ENCODE measurements around the gene PNPLA6.
"Not testable (repeated sequence)": the region's sequence is repeated elsewhere in the genome, so short reads cannot be mapped to it uniquely, and the experiment has no call there.

Gene PNPLA6

DNA sequence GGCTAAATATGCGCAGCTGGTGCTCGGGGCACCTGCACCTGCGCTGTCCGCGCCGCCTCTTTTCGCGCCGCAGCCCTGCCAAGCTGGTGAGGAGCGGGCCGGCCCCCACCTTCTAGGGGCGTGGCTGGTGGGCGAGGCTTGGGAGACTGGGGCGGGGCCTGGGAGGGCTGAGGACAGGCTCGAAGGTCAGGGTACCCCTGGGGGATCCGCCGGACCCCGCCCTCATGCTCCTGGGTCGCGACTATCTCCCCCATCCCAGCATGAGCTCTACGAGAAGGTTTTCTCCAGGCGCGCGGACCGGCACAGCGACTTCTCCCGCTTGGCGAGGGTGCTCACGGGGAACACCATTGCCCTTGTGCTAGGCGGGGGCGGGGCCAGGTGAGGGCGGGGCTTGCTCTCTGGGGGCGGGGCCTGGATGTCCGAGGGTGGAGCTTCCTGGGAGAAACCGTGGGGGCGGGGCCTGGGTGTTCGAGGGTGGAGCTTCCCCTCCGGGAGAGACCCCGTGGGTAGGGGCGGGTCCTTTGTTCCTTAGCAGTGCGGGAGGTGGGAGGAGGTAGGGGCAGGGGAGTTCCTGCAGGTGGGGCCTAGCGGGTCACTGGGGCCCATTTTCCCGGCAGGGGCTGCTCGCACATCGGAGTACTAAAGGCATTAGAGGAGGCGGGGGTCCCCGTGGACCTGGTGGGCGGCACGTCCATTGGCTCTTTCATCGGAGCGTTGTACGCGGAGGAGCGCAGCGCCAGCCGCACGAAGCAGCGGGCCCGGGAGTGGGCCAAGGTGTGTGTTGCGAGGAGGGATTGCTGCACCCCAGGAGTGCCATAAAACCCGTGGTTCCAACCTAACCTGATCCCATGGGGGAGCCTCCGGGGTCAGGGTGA lies 19.7 kb downstream of the PNPLA6 start:
- no peak for DNase-seq (ENCODE audit: low spot score)

DNA sequence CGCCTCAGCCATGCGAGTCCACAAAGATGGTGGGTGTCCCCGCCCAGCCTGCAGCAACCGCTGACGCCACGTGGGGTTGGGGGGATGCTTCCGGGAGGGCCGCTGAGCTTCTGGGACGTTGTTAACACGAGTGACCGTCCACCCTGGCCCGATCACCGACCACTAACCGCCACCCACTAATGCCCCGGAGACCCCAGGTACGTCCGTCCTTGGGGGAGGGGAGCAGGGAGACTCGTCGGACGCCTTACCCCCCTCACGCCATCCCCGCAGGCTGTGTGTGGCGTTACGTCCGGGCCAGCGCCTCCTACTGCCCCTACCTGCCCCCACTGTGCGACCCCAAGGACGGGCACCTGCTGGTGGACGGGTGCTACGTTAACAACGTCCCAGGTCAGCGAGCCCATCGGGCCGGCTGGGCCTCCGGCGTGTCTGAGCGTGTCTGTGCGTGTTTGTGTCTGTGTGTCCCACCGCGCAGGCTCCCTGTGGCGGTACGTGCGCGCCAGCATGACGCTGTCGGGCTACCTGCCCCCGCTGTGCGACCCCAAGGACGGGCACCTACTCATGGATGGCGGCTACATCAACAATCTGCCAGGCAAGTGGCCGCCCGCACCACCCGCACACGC lies 21.3 kb downstream of the PNPLA6 start:
- no peak for DNase-seq (ENCODE audit: low spot score)

DNA sequence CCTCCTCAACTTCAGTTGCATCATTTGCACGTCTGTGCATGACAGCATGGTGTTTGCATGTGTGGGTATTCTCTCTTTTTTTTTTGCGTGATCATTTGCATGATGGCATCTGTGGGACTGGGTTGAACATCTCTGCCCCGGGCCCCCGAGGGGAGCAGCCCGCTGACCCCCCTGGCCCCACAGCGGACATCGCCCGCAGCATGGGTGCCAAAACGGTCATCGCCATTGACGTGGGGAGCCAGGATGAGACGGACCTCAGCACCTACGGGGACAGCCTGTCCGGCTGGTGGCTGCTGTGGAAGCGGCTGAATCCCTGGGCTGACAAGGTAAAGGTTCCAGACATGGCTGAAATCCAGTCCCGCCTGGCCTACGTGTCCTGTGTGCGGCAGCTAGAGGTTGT lies 23.1 kb downstream of the PNPLA6 start:
- DNase-seq (ENCODE audit: low spot score), result no peak

DNA sequence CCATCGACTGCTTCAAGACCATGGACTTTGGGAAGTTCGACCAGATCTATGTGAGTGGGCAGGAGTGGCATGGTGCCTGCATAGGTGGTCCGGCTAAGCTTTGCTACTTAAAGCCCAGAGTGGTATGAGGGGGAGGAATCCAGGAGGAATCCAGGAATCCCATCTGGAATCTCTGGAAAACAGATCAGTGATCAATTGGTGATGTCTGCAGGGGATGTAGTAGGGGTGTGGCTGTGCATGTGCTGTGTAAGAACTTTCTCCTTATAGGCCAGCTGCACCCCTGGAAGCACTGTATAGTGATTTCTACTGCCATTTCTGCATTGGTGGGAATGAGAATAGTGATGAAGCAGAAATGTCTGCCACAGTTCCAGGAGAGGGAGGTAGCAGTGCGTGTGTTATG lies 23.6 kb downstream of the PNPLA6 start:
- no peak for DNase-seq (ENCODE audit: low spot score)

DNA sequence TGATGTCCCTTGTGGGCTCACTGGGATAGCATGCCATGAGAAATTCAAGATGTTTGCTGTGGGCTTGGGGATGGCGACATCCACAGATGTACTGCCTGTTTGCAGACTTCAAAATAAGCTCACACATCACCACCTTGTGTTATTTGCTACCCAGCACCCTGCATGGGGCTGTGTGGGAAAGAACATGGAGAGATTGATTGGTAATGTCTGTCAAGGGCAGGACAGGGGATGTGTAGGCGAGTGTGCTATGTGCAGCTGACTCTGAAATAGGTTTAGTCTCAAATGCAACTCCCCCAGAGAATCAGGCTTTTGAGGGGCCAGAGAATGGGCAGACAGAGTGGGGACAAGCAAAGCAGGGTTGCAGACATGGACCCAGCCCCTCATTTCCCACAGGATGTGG lies 24.7 kb downstream of the PNPLA6 start:
- DNase-seq (ENCODE audit: low spot score), result no peak

DNA sequence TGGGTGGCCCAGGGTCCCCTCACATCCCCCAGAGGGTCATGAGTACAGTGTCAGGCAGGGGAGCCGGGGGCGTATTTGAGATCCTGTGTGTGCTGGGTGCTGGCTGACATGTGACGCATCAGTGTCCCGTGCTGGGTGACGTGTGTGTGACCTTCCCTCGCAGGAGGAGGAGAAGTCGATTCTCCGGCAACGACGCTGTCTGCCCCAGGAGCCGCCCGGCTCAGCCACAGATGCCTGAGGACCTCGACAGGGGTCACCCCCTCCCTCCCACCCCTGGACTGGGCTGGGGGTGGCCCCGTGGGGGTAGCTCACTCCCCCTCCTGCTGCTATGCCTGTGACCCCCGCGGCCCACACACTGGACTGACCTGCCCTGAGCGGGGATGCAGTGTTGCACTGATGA lies 25.8 kb downstream of the PNPLA6 start:
- no peak for DNase-seq (ENCODE audit: low spot score)

DNA sequence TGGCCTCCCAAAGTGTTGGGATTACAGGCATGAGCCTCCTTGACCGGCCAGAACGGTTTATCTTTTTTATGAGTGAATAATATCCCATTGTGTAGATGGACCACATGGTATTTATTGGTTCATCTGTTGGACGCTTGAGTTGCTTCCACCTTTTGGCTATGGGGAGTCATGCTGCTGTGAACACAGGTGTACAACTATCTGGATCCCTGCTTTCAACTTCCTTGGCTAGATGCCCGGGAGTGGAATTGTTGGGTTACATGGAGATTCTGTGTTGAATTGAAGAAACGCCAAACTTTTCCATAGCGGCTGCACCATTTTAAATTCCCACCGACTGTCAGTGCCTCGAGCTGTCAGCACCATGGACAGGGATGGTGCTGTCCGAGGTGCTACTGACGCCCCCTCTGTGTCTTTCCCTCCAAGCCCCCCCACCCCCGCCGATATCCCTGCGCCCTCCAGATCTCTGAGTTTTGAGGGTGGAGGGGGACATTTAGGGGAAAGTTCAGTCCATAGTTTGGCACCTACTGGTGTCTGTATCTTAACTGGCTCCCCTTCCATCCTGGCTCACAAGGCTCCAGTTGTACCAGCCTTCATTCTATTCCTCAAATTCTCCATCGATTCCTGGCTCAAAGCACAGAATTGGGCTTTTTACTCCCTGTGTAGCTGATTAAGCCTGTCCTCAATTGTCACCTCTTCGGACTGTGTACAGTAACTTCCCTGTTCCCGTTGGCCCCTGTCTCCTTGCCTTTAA lies 27.3 kb downstream of the PNPLA6 start:
- peak; percentile 21 for DNase-seq (ENCODE audit: low spot score)

DNA sequence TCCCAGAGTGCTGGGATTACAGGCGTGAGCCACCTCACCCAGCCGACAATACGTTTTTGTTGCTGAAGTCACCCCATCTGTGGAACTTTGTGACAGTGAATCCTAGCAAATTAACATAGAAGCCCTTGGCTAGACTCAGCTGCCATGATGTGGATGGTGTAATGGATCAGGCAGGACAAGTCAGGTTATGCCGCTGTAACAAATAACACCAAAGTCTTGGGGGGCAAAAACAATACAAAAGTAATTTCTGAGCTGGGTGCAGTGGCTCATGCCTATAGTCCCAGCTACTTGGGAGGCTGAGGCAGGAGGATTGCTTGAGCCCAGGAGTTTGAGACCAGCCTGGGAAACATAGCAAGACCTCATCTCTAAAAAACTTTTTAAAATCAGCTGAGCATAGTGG lies 29.3 kb downstream of the PNPLA6 start:
- DNase-seq (ENCODE audit: low spot score), result no peak

DNA sequence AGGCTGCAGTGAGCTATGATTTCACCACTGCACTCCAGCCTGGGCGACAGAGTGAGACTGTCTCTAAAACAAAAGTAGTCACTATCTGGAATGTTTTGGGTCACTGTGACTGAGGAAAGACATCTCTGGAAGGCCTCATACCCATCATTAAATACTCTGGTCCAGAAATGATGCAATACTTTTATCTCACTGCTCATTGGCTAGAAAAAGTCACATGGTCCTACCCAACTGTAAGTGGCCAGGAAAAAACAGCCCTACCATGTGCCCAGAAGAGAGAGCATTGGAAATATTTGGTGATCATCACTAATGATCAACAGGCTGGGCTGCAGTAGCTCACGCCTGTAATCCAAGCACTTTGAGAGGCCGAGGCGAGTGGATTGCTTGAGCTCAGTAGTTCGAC lies 29.8 kb downstream of the PNPLA6 start:
- no peak for DNase-seq (ENCODE audit: low spot score)

DNA sequence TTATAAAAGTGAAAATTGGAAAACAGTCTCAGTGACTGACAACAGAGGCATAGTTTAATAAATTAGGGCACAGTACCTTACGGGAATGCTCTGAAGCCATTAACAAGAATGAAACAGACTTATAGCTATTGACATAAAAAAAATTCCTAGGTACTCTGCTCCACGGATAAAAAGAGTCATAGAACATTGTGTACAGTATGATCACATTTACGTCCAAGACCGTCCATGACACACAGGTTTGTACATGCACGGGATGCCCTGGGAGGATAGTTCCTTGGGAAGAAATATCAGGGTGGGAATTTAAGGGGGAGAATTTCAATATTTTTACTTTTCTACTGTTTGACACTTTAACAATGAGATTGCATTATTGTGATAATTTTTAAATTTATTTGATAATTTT lies 35.2 kb downstream of the PNPLA6 start:
- no peak for DNase-seq (ENCODE audit: low spot score)

DNA sequence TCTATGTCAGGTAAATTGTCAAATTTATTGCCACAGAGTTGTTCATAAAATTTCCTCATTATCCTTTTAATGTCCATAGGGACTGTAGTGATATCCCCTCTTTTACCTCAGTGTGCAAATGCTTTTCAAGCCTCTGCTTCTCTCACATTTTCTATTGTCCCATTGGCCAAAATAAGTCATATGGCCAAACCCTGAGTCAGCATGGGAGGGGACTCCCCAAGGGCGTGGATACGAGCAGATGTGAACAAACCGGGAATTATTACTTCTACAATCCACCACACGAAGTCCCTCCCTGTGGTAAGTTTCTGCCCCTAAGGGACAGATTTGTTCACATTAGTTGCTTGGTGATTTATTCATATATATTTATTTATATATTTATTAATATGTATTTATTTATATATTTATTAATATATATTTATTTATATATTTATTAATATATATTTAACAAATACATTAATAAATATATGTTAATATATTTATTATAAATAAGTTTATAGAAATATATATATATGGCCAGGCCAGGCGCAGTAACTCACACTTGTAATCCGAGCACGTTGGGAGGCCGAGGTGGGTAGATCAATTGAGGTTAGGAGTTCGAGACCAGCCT lies 40.0 kb downstream of the PNPLA6 start:
- peak; percentile 66 for DNase-seq (ENCODE audit: low spot score)

DNA sequence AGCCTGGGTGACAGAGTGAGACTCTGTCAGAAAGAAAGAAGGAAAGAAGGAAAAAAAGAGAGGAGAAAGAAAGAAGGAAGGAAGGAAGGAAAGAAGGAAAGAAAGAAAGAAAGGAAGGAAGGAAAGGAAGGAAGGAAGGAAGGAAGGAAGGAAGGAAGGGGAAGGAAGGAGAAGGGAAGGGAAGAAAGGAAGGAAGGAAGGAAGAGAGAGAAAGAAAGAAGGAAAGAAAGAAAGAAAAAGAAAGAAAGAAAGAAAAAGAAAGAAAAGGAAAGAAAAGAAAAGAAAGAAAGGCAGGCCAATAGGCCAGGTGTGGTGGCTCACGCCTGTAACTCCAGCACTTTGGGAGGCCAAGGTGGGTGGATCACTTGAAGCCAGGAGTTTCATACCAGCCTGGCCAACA lies 41.9 kb downstream of the PNPLA6 start:
- not testable (repeated sequence) for DNase-seq (ENCODE audit: low spot score)

DNA sequence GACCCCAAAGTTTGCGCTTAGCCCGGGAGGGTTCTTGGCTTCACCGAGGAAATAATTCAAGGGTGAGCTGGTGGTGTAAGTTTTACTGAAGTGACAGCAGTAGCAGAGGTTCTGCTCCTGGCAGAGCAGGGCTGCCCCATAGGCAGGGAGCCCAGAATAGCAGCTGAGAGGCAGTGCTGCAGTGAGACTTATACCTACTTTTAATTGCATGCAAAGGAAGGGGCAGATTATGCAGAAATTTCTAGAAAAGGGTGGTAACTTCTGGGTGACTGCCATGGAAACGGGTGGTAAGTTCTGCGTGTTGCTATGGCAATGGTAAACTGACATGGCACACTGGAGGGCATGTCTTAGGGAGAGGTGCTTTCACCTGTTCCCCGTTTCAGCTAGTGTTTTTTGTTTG lies 42.6 kb downstream of the PNPLA6 start:
- no peak for DNase-seq (ENCODE audit: low spot score)

DNA sequence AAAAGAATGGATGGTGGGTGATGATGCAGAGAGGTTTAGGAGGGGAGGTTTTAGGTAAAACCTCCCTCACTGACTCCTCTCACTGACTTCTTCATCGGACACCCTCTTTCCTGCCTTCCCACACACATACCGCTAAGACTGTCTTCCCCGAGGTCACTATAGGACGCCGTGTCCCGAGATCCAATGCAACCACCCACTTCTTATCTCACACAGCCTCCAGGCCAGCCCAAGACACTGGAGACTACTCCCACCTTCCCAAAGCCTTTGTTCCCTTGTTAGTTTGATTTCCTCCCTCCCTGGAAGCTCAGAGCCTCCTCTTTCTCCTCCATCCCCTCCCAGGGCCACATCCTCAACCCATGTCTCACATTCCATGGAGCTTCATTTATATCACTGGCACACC lies 43.7 kb downstream of the PNPLA6 start:
- no peak for DNase-seq (ENCODE audit: low spot score)

DNA sequence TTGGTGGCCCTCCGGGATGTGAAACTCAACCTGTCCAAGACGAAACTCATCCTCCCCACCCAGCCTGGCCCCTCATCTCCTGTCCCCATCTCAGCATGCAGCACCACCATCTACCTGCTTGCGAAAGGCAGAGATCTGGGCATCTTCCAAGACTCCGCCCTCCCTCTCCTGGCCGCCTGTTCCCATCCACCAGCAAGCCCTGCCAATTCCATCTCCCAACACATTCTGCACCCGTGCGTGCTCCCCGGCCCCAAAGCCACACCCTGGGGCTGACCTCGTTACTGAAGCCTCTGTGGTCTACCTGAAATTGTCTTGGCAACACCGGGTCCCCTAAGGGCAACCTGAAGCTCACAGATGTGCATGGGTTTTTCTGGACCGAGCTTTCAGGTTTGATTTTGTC lies 46.9 kb downstream of the PNPLA6 start:
- DNase-seq (ENCODE audit: low spot score), result no peak

DNA sequence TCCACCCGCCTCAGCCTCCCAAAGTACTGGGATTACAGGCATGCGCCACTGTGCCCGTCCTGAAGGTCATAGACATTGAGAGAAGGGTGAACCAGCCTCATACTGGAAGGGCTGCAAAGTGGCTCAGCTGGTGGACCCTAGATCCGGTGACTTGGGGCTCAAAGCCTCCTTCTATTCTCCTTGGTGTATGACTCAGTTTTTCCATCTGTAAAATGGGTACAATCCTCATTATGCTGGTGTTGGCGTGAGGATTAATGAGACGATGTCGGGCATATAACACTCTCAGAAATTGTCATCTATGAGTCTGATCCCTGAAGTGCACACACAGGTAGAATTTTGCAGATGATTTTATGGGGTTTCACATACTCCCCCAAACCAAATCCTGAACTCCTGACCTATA lies 54.3 kb downstream of the PNPLA6 start:
- DNase-seq (ENCODE audit: low spot score), result no peak

DNA sequence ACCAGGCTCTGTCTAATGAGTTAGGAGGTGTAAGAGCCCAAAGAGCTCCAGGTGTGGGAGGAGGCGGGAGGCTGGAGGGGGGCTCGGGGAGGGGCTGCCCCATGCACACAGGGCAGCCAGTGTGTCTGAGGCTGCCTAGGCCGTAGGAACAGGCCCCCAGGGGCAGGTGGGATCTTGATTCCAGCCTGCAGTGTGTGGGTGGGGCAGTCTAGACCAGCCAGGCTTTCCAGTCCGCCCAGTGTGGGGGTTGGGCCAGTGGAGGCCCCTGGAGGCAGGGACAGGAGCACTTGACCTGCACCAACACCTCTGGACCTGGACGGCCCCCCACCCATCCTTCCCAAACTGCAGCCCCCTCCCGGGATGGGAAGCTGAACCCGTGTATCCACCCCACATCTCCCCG lies 54.7 kb downstream of the PNPLA6 start:
- no peak for DNase-seq (ENCODE audit: low spot score)

DNA sequence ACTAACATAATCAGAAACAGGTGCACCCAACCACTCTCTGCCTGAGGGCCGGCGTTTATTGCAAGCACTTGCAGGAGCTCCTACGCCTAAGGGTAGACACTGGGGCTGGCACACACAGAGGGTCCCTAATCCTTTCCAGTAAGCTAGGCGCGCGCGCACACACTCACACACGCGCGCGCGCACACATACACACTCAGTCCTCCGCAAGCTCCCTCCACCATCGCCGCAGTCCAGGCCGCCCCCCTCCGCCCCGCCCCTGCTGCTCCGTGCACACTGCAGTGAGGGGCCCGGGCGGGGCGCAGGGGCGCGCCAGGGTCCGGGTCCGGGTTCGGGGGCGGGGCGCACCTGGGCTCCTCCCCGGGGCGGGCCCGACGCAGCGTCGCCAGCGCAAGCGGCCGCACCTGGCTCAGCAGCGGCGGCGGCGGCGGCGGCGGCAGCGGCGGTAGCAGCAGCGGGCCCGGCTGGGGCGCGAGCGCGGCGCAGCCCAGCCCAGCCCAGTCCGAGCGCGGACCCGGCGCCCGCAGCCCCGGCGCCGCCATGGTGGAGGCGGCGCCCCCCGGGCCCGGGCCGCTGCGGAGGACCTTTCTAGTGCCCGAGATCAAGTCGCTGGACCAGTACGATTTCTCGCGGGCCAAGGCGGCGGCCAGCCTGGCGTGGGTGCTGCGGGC lies 60.1 kb downstream of the PNPLA6 start, which contains the start of gene CAMSAP3:
Gene CAMSAP3, plus strand, starts transcription at position 398 of the 668 bp plus-strand sequence. Its CDS starts 140 bp downstream, at position 538.
- peak; percentile 48 for DNase-seq (ENCODE audit: low spot score)

DNA sequence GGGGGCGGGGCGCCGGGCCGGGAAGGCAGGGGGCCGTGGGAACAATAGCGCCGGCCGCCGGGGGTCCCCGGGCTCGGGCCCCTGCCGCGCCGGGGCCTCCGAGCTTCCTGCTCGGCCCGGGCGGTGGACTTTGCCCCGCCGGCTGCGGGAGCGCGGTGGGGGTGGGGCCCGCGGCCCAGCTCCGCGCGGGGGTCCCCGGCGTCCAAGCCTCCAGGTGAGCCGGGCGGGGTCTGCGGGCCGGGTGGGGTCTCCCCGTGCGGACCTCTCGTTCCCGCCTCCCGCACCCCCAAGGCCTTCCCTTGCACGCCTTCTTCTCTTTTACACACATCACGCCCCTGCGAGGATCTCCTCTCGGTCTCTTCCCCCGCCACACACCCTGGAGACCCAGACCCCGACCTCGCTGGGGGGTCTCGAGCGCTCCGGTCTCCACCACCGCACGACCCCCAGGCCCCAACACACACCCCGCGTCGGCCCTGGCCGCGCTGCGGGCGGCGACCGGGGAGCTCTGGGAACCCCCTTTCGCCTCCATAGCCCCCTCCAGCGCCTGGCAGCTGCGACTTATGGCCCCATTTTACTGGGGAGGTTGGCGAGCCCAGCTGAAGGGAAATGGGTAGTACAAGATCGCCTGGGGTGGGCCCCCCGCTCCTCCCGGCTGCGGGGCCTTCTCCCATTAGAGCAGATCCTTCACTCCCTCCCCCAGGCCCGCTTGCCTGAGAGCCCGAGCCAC lies 60.9 kb downstream of the PNPLA6 start:
- no peak for DNase-seq (ENCODE audit: low spot score)

DNA sequence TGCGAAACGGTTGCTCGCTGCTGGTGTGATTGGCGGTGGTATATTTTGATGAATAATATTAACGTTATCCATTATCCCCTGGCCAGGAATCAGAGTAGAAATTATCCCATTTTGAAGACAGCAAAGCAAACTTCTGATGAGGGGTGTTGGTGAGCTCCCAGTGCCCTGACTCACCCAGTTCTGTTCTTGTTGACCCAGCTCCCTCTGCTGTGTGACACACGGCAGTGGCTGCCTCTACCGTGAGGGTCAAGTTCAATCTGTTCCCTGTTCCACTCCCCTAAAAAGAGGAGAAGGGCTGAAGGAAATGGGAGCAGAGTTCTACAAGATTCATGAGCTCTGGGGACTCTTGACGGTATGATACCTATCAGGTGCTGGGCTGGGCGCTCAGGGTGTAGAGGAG lies 62.2 kb downstream of the PNPLA6 start:
- DNase-seq (ENCODE audit: low spot score), result peak; percentile 48

DNA sequence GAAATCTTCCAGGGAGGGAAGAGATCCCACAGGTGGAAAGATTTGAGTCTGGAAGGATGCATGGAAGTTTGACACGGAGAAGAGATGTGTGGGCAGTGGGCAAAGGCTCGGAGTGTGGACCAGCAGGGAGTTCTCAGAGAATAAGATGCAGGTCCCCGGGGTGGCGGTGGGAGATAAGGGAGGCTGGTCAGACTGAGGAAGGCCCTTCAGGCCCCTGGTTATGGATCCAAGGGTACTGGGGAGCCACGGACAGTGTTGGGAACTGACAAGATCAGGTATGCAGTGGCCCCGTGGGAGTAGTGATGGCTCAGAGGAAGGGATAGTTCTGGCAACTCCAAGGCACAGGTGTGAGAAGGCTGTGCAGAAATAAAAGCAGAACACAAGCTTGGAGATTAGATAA lies 62.7 kb downstream of the PNPLA6 start:
- no peak for DNase-seq (ENCODE audit: low spot score)
